GM12878 (cell line): Measurements from ENCODE around the gene ZNF322. TPM values are rescaled to one million over a fixed set of nuclear protein-coding genes. Genes with fewer than 3 reads are reported as not detected.

Experiments
- ATAC-seq: fragments of 200-7000 bp; cut with Tn5 transposase; 3 replicates; pipeline ENCODE4 v1.9.1; 2020; ENCODE audit warnings: mild to moderate bottlenecking, moderate library complexity
- BruUV-seq: library from RNA; stranded (reverse); fragments of 400-500 nt; replicated peaks from 2 replicates; lab custom pipeline; 2021; lab: Mats Ljungman, UMichigan
- CTCF ChIA-PET: fragments of 300-600 bp; sonication (Branson Sonifier 250); formaldehyde crosslinking; extraction: SDS; loops from one replicate; lab custom pipeline; 2021; ENCODE audit warnings: inconsistent platforms; lab: Yijun Ruan, JAX
- POLR2A ChIA-PET: fragments of 350-600 bp; formaldehyde crosslinking; extraction: SDS; loops from one replicate; lab custom pipeline; 2021; ENCODE audit warnings: inconsistent platforms; lab: Charles Lee
- RAD21 ChIA-PET: fragments of 300-600 bp; sonication (Branson Sonifier 250); formaldehyde crosslinking; loops from one replicate; lab custom pipeline; 2023; ENCODE audit warnings: antibody characterized with exemption; ENCODE audit not compliant: unreplicated experiment; lab: Charles Lee
- SMC1A ChIA-PET: fragments of 300-600 bp; sonication (Branson Sonifier 250); formaldehyde crosslinking; loops from one replicate; lab custom pipeline; 2023; ENCODE audit not compliant: unreplicated experiment, uncharacterized antibody; lab: Charles Lee
- DNase-seq: peaks from one replicate; pipeline ENCODE4 v3.0.0-alpha.2; 2011; ENCODE audit warnings: low read depth, low spot score
- FAIRE-seq: peaks from 3 replicates; lab custom pipeline; 2011; peaks lifted over from hg19 to GRCh38; lab: Jason Lieb, UNC
- H2AFZ ChIP-seq: 2 replicates; pipeline ENCODE4 v1.6.0; 2011; ENCODE audit warnings: low read depth, low read length, control low read depth; ENCODE audit not compliant: control insufficient read depth
- H3K27ac ChIP-seq: 2 replicates; pipeline ENCODE4 v1.5.1; 2011; ENCODE audit warnings: control low read depth; ENCODE audit not compliant: control insufficient read depth, insufficient read depth
- H3K27me3 ChIP-seq, 2 experiments: replicated peaks in 1 of 2; 2 replicates each; pipeline versions ENCODE4 v1.6.0 to v1.6.1; 2011; ENCODE audit warnings: low read length in 1 of 2; ENCODE audit not compliant: control insufficient read depth in 2 of 2, insufficient read depth in 2 of 2
- H3K36me3 ChIP-seq, 2 experiments: 2 replicates each; pipeline ENCODE4 v1.5.1; 2011; ENCODE audit warnings: low read length in 1 of 2; ENCODE audit not compliant: control insufficient read depth in 2 of 2, insufficient read depth in 2 of 2
- H3K4me1 ChIP-seq: 2 replicates; pipeline ENCODE4 v1.6.1; 2011; ENCODE audit warnings: mild to moderate bottlenecking, low read length, moderate library complexity, mixed read lengths; ENCODE audit not compliant: control insufficient read depth, insufficient read depth
- H3K4me2 ChIP-seq: 2 replicates; pipeline ENCODE4 v1.6.0; 2011; ENCODE audit warnings: control low read depth; ENCODE audit not compliant: control insufficient read depth, insufficient read depth
- H3K4me3 ChIP-seq: fragments of 200-600 bp; sonication (generic); 2 replicates; pipeline ENCODE4 v1.5.1; 2016
- H3K79me2 ChIP-seq: 2 replicates; pipeline ENCODE4 v1.6.0; 2011; ENCODE audit warnings: low read length; ENCODE audit not compliant: control insufficient read depth, insufficient read depth
- H3K9ac ChIP-seq: 2 replicates; pipeline ENCODE4 v1.8.0; 2011; ENCODE audit warnings: low read length, control low read depth, mixed read lengths; ENCODE audit not compliant: control insufficient read depth, insufficient read depth
- H3K9me3 ChIP-seq: replicated peaks from 3 replicates; pipeline ENCODE4 v1.5.1; 2011; ENCODE audit warnings: mild to moderate bottlenecking, low read length; ENCODE audit not compliant: control insufficient read depth, insufficient read depth
- H4K20me1 ChIP-seq: 2 replicates; pipeline ENCODE4 v1.6.0; 2011; ENCODE audit not compliant: control insufficient read depth, insufficient read depth
- BRCA1 ChIP-seq: IDR thresholded peaks from 2 replicates; pipeline ENCODE4 v1.6.1; 2011; ENCODE audit warnings: low read depth, low read length, improper control_type of control experiment
- HSF1 ChIP-seq: fragments of 150-350 bp; IDR thresholded peaks from 2 replicates; pipeline ENCODE4 v1.6.1; 2014; ENCODE audit warnings: mild to moderate bottlenecking, low read depth, low read length
- NRF1 ChIP-seq: conservative IDR thresholded peaks from 2 replicates; pipeline ENCODE4 v1.6.1; 2011; ENCODE audit warnings: mild to moderate bottlenecking, low read depth, low read length, improper control_type of control experiment
- SPI1 ChIP-seq: IDR thresholded peaks from 2 replicates; pipeline ENCODE4 v1.6.1; 2011; ENCODE audit warnings: low read depth, mild to moderate bottlenecking, low read length, moderate library complexity, borderline replicate concordance; ENCODE audit not compliant: insufficient read depth
- ZBTB33 ChIP-seq: fragments of 450-650 bp; IDR thresholded peaks from 2 replicates; pipeline ENCODE4 v1.6.1; 2017; ENCODE audit warnings: mild to moderate bottlenecking
- ZNF217 ChIP-seq: fragments of 450-650 bp; IDR thresholded peaks from 2 replicates; pipeline ENCODE4 v1.6.1; 2017; ENCODE audit warnings: antibody characterized with exemption, mild to moderate bottlenecking
- WGBS: methylation state at CpG from one replicate; pipeline ENCODE4 v1.1.6; 2016; ENCODE audit warnings: low lambda C conversion rate; ENCODE audit not compliant: insufficient replicate concordance, insufficient coverage; ENCODE audit errors: missing lambda C conversion rate; 5-methylcytosine and 5-hydroxymethylcytosine counted together
- in situ Hi-C: fragments of 300-500 bp; cut with MboI; formaldehyde crosslinking; loops from 9 replicates; pipeline ENCODE4 v1.14.3; 2018; ENCODE audit warnings: mixed read lengths
- intact Hi-C: fragments of 100-400 bp; cut with micrococcal nuclease; formaldehyde crosslinking; loops from one replicate; pipeline ENCODE4 v1.14.2; 2022; ENCODE audit not compliant: unreplicated experiment
- polyA plus RNA-seq, 11 experiments: library from polyadenylated mRNA; depleted of rRNA in 4 of 11; unstranded in 6 of 11; stranded (reverse) in 5 of 11; fragments of >200 nt; fragmentation: Nextera tagmentation in 4 of 11; fragmentation: Illumina TruSeq in 1 of 11; extraction: Ambion mirVana in 4 of 11; extraction: Trizol in 1 of 11; gene quantifications; 1 replicate in 1 of 11; 2 replicates in 10 of 11; pipeline versions ENCODE4 v1.2.1 to v1.2.3, GENCODE V29; 2011 to 2016; ENCODE audit warnings: inconsistent platforms in 2 of 11, missing spikeins in 2 of 11, low read depth in 1 of 11
- total RNA-seq, 4 experiments: library from RNA; depleted of rRNA in 3 of 4; stranded (reverse); fragments of >200 nt in 3 of 4; fragmentation: Illumina TruSeq in 1 of 4; extraction: Trizol in 1 of 4; gene quantifications; 2 replicates each; pipeline versions ENCODE4 v1.2.1 to v1.2.3, GENCODE V29; 2013 to 2021

ZNF322 gene
- total and polyA plus RNA-seq, 10 of the 15 experiments (the other 5 are each of a cell fraction or from before 2014, with no cell fraction given), result 2.7 to 19.1 (median 11.9) TPM

GRCh38 chr6:26660000-26660361 lies 435 bp upstream of the ZNF322 start (continued):
- TF ChIP-seq ZBTB33, result no peak
- TF ChIP-seq HSF1, result no peak
- no peak for TF ChIP-seq NRF1

GRCh38 chr6:26657256-26657655 lies 2.3 kb downstream of the ZNF322 start:
- BruUV-seq, result no TSS peak
- Histone ChIP-seq H3K36me3 (peaks cover 0 to 5% of the 10 kb centered on the region in 2 experiments; a peak in 1 of 4 replicates), H3K4me3 (no peak overlapping the region), H3K27me3 (no peaks in the 10 kb centered on the region), H3K4me2 (no peak overlapping the region), H3K4me1 (no peaks in the 10 kb centered on the region), H3K79me2 (peaks cover 8% of the 10 kb centered on the region), H4K20me1 (no peaks in the 10 kb centered on the region), H3K27ac (no peak overlapping the region), H3K9ac (no peak overlapping the region), H3K9me3 (peaks cover 4% of the 10 kb centered on the region; the same call in 2 of the 3 replicates), H2AFZ (no peak overlapping the region)
- ChIA-PET SMC1A (interaction anchor here (0.9 kb wide), 1 partner anchor 35 kb away, joined by 3 read pairs; no protein-coding TSS in a partner anchor), CTCF (interaction anchor here (1.5 kb wide), 1 partner anchor 62 kb away, joined by 4 read pairs; no protein-coding TSS in a partner anchor), RAD21 (interaction anchor here (0.6 kb wide), 1 partner anchor 493 kb away, joined by 3 read pairs; no protein-coding TSS in a partner anchor), POLR2A (interaction anchor here (1.1 kb wide), 1 partner anchor 14 kb away, joined by 5 read pairs; no protein-coding TSS in a partner anchor)
- WGBS, result 85% methylated on average over 4 of the region's 4 CpGs
- intact Hi-C loops (no loop called here), in situ Hi-C loops (loop anchor here (25.0 kb wide), 4 partner anchors 730 to 1680 kb away; partner anchors contain the start of genes ZKSCAN3, ZNF165, ZNF391 and ZSCAN31)
- TF ChIP-seq SPI1 (peak; percentile 66; the same call in 1 of the 2 replicates), NRF1 (no peak), BRCA1 (no peak), ZNF217 (no peak)
- DNase-seq (no peak), ATAC-seq (no peak), FAIRE-seq (no peak)
